AG04450 (cell line): ENCODE results near the gene FAM221B. TPM values are rescaled to one million over a fixed set of nuclear protein-coding genes. Genes with fewer than 3 reads are reported as not detected.

Experiments used
- CTCF ChIA-PET: fragments of 300-600, 350-600 bp; formaldehyde crosslinking; extraction: SDS; loops from one replicate; lab custom pipeline; 2022; ENCODE audit warnings: antibody characterized with exemption, inconsistent platforms; lab: Charles Lee
- POLR2A ChIA-PET: fragments of 350-600 bp; formaldehyde crosslinking; extraction: SDS; loops from one replicate; lab custom pipeline; 2021; ENCODE audit warnings: antibody characterized with exemption, inconsistent platforms; lab: Yijun Ruan, JAX
- DNase-seq: peaks from one replicate; pipeline ENCODE4 v3.0.0-alpha.2; 2011; ENCODE audit warnings: low read depth, low spot score
- H3K27ac ChIP-seq: one replicate; pipeline ENCODE4 v1.5.1; 2012; ENCODE audit warnings: low read depth, low read length, control low read depth
- H3K27me3 ChIP-seq: one replicate; pipeline ENCODE4 v1.6.0; 2012; ENCODE audit warnings: low read length; ENCODE audit not compliant: control insufficient read depth, insufficient read depth
- H3K4me3 ChIP-seq: 2 replicates; pipeline ENCODE4 v1.5.1; 2011; ENCODE audit warnings: mild to moderate bottlenecking, low read depth, low read length, control low read depth
- H3K9me3 ChIP-seq: 2 replicates; pipeline ENCODE4 v1.5.1; 2012; ENCODE audit warnings: low read length; ENCODE audit not compliant: control insufficient read depth, insufficient read depth
- polyA plus RNA-seq: library from polyadenylated mRNA; depleted of rRNA; stranded (reverse); fragments of >200 nt; gene quantifications from 2 replicates; pipeline ENCODE4 v1.2.3, GENCODE V29; 2011
- TF ChIP-seq, protein P1 (sequence below): IDR thresholded peaks from 2 replicates; pipeline ENCODE4 v1.5.1; 2011; ENCODE audit warnings: low read depth, low read length, control low read depth, inconsistent platforms

Gene FAM221B
- polyA plus RNA-seq, 1 experiment = not detected

DNA sequence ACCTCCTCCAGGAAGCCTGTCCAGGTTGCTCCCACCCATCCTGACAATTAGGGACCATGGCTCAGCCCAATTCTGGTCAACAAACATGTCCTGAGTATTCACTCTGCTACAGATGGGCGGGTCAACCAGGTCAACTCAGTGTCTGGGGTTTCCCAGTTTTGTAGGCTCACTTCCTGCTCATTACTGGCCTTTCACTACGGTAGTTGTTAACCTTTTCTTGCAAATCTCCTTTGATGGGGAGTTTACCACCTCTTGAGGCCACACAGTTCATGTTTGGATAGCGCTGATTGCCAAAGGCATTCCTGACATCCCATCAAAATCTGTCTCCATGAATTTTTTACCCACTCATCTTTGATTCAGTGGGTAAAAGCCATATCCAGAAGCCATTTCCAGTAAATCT lies 14.3 kb upstream of the FAM221B start:
- CTCF ChIA-PET = interaction anchor here (0.6 to 1.4 kb wide), 2 partner anchors 14 to 39 kb away, joined by 5 to 7 read pairs; partner anchors contain the start of genes FAM221B and TMEM8B
- Histone ChIP-seq H3K4me3 (no peak overlapping the region), H3K27ac (no peak overlapping the region), H3K27me3 (no peaks in the 10 kb centered on the region), H3K9me3 (no peaks in the 10 kb centered on the region; the same call in 1 of the 2 replicates)
- POLR2A ChIA-PET = interaction anchor here (0.6 kb wide), 1 partner anchor 55 kb away, joined by 4 read pairs; no protein-coding TSS in a partner anchor
- TF ChIP-seq, protein P1, sequence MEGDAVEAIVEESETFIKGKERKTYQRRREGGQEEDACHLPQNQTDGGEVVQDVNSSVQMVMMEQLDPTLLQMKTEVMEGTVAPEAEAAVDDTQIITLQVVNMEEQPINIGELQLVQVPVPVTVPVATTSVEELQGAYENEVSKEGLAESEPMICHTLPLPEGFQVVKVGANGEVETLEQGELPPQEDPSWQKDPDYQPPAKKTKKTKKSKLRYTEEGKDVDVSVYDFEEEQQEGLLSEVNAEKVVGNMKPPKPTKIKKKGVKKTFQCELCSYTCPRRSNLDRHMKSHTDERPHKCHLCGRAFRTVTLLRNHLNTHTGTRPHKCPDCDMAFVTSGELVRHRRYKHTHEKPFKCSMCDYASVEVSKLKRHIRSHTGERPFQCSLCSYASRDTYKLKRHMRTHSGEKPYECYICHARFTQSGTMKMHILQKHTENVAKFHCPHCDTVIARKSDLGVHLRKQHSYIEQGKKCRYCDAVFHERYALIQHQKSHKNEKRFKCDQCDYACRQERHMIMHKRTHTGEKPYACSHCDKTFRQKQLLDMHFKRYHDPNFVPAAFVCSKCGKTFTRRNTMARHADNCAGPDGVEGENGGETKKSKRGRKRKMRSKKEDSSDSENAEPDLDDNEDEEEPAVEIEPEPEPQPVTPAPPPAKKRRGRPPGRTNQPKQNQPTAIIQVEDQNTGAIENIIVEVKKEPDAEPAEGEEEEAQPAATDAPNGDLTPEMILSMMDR = no peak
- DNase-seq = no peak

DNA sequence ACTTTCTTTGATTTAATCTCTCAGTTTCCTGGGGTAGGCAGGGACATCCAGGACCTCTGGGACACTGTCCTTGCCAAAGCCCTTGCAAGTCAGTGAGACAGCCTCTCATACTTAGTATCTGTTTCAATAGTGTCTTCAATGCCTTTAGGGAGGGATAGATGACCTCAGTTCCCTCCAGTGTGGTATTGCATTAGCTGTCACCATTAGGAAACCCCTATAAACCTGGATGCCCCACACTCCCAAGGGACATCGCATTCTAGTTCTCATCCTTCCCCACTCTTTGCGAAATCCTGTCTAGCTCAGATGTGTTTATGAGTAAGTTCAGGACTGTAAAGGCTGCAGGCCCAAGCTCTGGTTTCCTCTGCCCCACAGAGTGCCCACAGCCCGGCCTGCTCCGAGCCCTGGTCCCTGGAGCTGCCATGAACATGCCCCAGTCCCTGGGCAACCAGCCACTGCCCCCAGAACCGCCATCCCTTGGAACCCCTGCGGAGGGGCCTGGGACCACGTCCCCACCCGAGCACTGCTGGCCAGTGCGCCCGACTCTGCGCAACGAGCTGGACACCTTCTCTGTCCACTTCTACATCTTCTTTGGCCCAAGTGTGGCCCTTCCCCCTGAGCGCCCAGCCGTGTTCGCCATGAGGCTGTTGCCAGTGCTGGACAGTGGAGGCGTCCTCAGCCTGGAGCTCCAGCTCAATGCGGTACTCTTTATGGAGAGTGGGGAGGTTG lies 13.7 kb upstream of the FAM221B start:
- Histone ChIP-seq H3K27me3 (no peaks in the 10 kb centered on the region), H3K9me3 (no peaks in the 10 kb centered on the region; the same call in 1 of the 2 replicates), H3K27ac (no peak overlapping the region), H3K4me3 (no peak overlapping the region)
- CTCF ChIA-PET = interaction anchor here (0.6 to 1.4 kb wide), 2 partner anchors 13 to 40 kb away, joined by 5 to 7 read pairs; partner anchors contain the start of genes FAM221B and TMEM8B
- TF ChIP-seq, protein P1 = no peak
- no peak for DNase-seq
- POLR2A ChIA-PET = interaction anchor here (0.6 kb wide), 1 partner anchor 54 kb away, joined by 4 read pairs; no protein-coding TSS in a partner anchor

DNA sequence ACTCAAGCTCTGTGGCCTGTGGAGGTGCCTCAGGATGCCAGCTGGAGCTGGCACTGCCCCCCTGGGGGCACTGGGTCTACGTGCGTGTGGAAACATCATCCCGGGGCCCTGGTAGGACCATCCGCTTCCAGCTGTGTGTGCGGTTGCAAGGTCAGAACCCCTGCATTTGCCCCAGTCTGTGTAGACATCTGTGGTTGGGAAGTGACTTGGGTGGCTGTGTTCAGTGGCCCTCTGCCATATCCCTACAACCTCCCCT lies 13.0 kb upstream of the FAM221B start:
- CTCF ChIA-PET = interaction anchor here (1.4 kb wide), 2 partner anchors 15 to 40 kb away, joined by 3 to 7 read pairs; no protein-coding TSS in a partner anchor
- Histone ChIP-seq H3K27me3 (no peaks in the 10 kb centered on the region), H3K27ac (no peak overlapping the region), H3K9me3 (no peaks in the 10 kb centered on the region; the same call in 1 of the 2 replicates), H3K4me3 (no peak overlapping the region)
- POLR2A ChIA-PET = no interaction called here
- TF ChIP-seq, protein P1 = no peak
- DNase-seq = no peak

DNA sequence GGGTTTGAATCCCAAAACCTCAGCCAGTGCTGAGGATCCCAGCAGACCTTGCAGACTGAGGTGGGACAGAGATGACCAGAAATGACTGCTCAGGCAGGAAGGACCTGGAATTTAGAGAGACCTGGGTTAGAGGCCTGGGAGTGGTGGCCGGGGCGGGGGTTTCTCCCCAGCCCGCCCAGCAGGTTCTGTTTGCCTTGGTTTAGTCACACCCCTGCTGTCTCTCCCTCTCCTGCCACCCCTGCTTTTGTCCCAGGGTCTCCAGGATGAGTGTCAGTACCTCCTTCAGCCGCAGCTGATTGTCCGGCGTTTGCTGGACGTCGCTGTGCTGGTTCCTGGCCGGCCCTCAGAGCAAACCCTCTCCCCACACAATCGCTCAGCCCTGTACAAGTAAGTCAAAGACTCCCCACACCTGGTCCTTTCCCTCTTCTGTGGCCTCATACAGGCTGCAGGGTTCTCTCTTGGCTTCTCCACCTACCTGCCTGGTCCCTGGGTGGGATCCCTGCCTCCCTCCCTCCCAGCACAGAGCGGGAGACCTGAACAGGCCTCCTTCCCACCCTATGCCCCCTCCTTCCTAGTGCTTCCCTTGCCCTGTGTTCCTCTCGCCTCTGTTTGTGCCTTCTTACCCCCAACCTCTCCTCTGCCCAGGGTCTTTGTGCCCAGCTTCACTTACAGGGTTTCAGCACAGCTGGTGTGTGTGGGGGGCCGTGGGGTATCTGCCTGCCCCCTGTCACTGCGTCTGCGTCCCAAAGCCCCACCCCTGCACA lies 12.5 kb upstream of the FAM221B start:
- no peak for DNase-seq
- CTCF ChIA-PET = interaction anchor here (1.4 kb wide), 2 partner anchors 15 to 41 kb away, joined by 3 read pairs; no protein-coding TSS in a partner anchor

More for the DNA sequence above, 12.5 kb upstream of the FAM221B start:
- Histone ChIP-seq H3K4me3 (no peak overlapping the region), H3K27me3 (no peaks in the 10 kb centered on the region), H3K9me3 (no peaks in the 10 kb centered on the region; the same call in 1 of the 2 replicates), H3K27ac (no peak overlapping the region)
- POLR2A ChIA-PET = no interaction called here
- TF ChIP-seq, protein P1 = no peak
